Stimulated activated CD4-positive, alpha-beta T cell treated with anti-CD3 and anti-CD28 coated beads, Interleukin-1b, Interleukin-23, amount 100 ng/mL, for 48 hours (primary cell): Measurements from ENCODE around the gene MBNL1.

Source experiments
- DNase-seq: peaks from one replicate; pipeline ENCODE4 v3.0.0-alpha.2; 2020

Gene MBNL1, protein sequence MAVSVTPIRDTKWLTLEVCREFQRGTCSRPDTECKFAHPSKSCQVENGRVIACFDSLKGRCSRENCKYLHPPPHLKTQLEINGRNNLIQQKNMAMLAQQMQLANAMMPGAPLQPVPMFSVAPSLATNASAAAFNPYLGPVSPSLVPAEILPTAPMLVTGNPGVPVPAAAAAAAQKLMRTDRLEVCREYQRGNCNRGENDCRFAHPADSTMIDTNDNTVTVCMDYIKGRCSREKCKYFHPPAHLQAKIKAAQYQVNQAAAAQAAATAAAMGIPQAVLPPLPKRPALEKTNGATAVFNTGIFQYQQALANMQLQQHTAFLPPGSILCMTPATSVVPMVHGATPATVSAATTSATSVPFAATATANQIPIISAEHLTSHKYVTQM

DNA sequence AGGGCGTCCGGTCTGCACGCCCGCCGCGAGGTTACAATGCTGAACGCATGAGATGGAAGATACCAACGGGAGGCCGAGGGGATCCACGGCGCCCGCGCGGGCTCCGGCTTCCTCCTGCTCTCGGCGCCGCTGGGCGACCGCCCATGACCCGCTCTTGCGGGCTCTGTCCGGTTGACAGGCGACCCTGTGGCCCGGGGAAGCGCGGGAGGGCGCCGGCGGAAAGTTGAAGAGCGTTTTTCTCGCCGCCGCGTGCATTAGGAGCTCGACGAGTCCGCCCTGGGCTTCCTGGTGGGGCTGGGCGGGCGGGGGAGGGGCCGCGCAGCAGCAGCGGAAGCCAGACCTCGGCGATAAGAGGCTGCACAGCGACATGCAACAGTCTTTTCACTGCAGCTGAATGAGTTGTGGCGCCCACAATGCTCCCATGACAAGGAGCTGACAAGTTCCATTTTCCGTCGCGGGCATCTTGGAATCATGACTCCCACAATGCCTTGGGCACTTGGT, at the start of gene MBNL1:
TSS of gene MBNL1 (plus strand) at position 375 of the 501 bp plus-strand sequence. CDS start 31,265 bp downstream, outside the sequence.
- peak; percentile 90 for DNase-seq

GRCh38 chr3:152219216-152219615, 49.5 kb upstream of the MBNL1 start:
- DNase-seq = no peak

GRCh38 chr3:152219769-152220255, 48.9 kb upstream of the MBNL1 start:
- DNase-seq = no peak

DNA sequence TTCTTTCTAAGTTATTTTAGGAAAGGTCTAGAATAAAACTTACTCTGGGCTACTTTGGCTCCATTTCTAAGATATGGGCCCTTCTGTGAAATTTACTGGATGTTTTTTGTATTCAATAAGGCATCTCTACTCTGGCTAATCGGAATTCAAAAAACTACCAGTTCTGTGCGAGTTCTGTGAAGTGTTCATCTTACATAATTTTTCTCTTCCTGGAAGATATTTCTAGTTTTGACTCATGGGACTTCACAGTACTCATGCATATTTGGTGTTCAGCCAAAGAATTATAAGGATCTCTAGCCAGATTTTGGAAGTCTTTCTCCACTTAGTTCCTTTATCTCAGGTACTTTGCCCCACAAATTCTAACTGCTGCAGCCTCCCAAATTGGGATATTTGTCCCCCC, 46.4 kb upstream of the MBNL1 start:
- no peak for DNase-seq

DNA sequence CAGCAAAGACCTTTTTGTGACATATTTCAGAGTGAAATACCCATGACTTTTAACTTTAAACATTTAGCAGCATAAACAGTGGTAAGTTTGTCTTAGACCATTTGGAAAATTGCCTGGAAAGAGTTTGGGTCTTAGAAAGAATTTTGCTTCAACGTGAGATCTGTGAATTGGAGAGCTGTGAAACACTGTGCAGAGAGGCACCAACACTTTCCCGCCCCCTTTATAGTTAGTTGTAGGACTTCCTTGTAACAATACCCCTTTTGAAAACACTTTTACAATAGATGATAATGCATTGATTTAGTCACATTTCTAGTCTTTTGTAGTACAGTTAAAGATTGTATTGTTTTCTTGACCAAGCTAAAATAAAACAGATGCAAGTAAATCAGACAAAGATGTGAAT, 43.5 kb upstream of the MBNL1 start:
- DNase-seq = no peak

DNA sequence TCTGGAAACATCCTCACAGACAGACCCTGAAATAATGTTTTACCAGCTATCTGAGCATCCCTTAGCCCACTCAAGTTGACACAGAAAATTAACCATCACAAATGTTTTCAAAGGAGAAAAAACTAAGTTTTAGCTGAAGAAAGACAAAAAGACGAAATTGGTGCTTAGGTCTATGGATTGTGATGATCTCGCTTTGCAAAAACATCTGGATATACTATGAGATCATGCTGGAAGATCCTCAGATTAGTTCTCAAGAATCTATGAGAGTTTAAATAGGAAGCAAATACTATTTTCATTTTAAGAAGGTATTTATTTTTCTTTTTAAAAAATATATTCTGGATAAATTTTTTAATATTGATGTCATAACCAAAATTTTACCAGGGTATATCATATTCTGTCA, 42.6 kb upstream of the MBNL1 start:
- no peak for DNase-seq

DNA sequence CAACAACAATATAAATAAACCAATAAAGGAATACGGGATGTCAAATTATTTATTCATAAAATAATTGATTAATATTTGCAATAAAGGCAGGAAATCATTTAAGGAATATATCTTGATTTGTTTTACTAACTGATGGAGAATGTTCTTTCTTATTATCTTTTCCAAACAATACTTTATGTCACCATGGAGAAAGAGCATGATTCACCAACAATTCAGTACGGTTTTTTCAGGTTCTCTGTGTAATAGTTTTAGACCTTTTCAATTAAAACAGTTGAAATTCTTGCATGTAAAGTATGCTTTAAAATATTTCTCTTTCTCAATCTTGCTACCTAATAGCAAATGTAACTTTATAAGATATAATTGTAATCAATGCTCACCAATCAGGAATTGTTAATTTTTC, 41.7 kb upstream of the MBNL1 start:
- DNase-seq = no peak

- DNase-seq = no peak
These were observed 39.0 kb upstream of the MBNL1 start for GRCh38 chr3:152229692-152230091.

GRCh38 chr3:152230370-152230769, 38.4 kb upstream of the MBNL1 start:
- no peak for DNase-seq

DNA sequence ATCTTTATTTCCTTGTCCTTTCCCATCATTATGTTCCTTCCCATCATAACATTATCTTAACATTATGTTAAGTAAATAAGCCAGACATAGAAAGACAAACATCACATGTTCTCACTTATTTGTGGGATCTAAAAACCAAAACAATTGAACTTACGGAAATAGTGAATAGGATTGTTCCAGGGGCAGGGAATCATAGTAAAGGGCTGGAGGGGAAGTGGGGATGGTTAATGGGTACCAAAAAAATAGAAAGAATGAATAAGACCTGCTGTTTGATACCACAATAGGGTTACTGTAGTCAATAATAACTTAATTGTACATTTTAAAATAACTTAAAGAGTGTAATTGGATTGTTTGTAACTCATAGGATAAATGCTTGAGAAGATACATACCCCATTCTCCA, 36.7 kb upstream of the MBNL1 start:
- no peak for DNase-seq

DNA sequence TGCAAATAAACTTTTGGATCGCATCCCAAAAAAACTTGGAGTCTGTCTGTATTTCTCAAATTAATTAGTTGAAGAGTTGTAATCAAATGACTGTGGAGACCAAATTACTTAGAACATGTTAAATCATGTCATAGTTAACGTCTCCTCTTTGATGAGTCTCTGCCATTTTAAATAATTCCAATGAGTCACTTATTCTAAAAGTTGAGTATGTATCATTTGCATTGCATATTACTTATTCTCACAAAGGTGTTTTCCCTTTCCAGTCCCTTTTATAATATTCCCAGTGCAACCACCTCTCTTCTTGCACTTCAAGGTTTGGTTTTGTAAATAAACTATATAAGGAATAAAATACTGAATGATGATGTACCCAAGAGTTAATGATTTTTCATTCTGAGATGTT, 36.0 kb upstream of the MBNL1 start:
- no peak for DNase-seq

DNA sequence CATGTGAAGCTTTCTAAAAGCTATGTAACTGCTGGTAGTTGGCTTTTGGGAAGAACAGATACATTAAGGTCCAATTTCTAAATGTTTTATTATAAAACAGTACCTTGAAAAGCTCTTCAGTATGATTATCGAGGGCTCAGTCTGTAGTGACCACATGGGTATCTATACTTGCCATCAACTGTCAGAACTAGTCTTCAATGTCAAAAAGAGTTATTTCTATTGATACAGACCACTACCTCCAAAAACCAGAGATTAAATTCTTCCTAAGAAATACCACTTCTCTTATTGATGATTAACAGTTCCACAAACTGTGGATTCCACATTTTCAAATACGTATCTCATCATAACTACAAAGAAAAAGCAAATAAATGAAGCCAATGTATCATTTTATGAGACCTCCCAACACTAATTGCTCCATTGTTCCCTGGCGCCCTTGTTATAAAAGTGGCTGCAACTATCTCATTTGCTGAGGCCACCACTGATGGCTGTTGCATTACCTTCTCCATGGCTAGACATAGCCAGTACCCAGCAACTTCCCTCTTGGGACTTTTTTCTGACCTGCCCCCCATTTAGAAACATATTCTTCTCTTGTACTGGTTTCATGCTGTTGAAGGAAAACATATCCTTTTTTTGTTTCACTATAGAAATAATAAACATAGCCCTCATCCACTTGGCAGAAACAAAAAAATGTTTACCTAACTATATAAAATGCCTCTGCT, 33.9 kb upstream of the MBNL1 start:
- no peak for DNase-seq

GRCh38 chr3:152235709-152236298, 32.9 kb upstream of the MBNL1 start:
- DNase-seq = no peak

GRCh38 chr3:152236716-152237115, 32.0 kb upstream of the MBNL1 start:
- DNase-seq = no peak

GRCh38 chr3:152241142-152242017, 27.3 kb upstream of the MBNL1 start:
- DNase-seq = no peak

GRCh38 chr3:152243301-152243711, 25.4 kb upstream of the MBNL1 start:
- no peak for DNase-seq

DNA sequence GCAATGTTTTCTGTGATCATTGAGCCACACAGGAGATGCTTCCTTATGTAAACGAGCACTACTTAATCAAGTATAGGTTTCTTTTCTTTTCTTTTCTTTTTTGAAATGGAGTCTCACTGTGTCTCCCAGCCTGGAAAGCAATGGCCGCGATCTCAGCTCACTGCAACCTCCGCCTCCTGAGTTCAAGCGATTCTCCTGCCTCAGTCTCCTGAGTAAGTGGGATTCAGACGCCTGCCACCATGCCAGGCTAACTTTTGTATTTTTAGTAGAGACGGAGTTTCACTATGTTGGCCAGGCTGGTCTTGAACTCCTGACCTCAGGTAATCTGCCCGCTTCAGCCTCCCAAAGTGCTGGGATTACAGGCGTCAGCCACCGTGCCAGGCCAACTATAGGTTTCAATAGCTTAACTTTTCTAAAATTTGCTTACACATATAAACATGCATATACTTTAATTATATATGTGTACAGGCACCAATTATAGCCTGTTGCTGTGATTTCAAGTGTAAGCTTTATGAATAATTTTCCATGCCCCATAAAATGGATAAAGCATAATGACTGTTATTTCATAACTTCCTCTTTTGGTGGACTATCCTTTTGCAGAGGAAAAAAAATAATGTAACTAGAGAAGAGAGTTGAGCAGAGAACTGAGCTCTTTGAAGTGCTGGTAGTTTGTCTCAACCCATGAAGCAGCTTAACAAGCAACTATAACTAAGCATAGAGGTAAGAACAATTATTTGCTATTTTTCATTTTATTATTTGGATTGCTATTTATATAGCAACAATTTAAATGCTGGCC, 24.8 kb upstream of the MBNL1 start:
- DNase-seq = no peak

DNA sequence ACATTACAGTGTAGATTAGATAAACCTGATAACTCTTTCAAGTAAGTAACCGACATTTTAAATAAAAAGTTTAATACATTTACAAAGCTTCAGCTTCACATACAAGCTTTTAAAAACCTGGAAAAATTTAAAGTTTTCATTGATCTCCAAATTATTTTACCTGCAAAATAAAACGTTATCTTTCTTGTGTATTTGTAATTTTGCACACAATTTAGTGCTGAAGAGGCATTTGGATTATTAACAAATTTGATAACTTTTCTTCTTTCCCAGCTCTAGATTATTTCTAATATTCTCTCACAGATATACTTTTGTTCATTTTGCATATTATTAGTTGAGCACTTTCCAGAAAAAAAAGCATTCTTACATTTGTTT, 24.2 kb upstream of the MBNL1 start:
- DNase-seq = no peak

GRCh38 chr3:152245498-152246170, 23.1 kb upstream of the MBNL1 start:
- DNase-seq = no peak

DNA sequence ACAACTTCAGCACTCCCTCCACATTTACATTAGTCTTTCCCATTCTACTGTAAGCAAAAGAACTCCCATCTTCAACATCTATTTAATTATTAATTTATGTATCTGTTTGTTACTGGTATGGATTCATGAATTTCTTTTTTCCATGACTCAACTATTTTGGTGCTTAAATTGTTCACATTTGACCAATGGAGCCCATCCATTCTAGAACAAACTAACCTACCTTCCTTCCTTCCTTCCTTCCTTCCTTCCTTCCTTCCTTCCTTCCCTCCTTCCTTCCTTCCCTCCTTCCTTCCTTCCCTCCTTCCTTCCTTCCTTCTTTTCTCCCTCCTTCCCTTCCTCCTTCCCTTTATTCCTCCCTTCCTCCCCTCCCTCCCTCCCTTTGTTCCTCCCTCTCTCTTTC, 16.8 kb upstream of the MBNL1 start:
- DNase-seq = no peak

- DNase-seq = no peak
These were observed 16.0 kb upstream of the MBNL1 start for GRCh38 chr3:152252755-152253154.
